Adrenal gland (tissue), 5 donors: Measurements from ENCODE around the gene FDX2.

Experiments used
- CTCF ChIP-seq, 6 experiments: fragments of 450-650 bp in 4 of 6; fragments of 200-600 bp in 2 of 6; sonication (generic) in 1 of 6; IDR thresholded peaks; 1 replicate in 5 of 6; 2 replicates in 1 of 6; pipeline versions ENCODE4 v1.5.1 to v1.8.0; 2016 to 2021; ENCODE audit warnings: antibody characterized with exemption in 6 of 6, mild to moderate bottlenecking in 2 of 6, moderate library complexity in 1 of 6
- POLR2A ChIP-seq, 2 donors: fragments of 450-650 bp; IDR thresholded peaks; one replicate each; pipeline ENCODE4 v1.6.1; 2017; ENCODE audit warnings: antibody characterized with exemption in 2 of 2, mild to moderate bottlenecking in 2 of 2, moderate library complexity in 1 of 2
- donor health status: DM: no; HTN: no; CAD: no.

GRCh38 chr19:10325732-10326131, 9.9 kb upstream of the FDX2 start:
- TF ChIP-seq CTCF (IDR thresholded peaks at IDR 0.05) (no peak), POLR2A (IDR thresholded peaks at IDR 0.05) (no peak)
